Measurements from ENCODE around the gene RAB40A.
"Not testable (repeated sequence)": the region's sequence is repeated elsewhere in the genome, so short reads cannot be mapped to it uniquely, and the experiment has no call there.

Gene RAB40A

DNA sequence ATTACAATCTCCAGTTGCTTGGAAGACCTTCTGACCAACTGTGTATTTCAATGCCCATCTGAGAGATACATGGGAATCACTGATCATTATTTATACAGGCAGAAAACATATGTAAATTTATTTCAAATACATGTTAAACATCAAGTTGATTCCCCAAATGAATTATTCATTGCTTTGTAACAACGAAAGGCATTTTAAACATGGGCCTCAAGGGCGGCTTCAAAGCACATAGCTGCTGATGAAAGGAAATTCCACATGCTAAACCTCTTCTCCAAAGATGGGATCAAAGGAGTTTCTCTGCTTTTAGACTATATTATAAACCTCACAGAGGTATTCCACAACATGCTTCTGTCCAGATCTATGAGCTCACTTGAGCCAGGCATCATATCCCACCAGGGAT lies 4.3 kb upstream of the RAB40A start:
- DNase-seq (ENCODE audit: low read depth in 2 of 2), result no peak

GRCh38 chrX:103520386-103520785 lies 1.1 kb upstream of the RAB40A start:
- peak; percentile 71 to 72 for DNase-seq (ENCODE audit: low read depth in 2 of 2)

- no peak for DNase-seq (ENCODE audit: low read depth in 2 of 2)
These were observed 718 bp downstream of the RAB40A start for GRCh38 chrX:103518571-103518970.

- DNase-seq (ENCODE audit: low read depth in 2 of 2), result no peak
These were observed 2.0 kb downstream of the RAB40A start for GRCh38 chrX:103517246-103517645.

DNA sequence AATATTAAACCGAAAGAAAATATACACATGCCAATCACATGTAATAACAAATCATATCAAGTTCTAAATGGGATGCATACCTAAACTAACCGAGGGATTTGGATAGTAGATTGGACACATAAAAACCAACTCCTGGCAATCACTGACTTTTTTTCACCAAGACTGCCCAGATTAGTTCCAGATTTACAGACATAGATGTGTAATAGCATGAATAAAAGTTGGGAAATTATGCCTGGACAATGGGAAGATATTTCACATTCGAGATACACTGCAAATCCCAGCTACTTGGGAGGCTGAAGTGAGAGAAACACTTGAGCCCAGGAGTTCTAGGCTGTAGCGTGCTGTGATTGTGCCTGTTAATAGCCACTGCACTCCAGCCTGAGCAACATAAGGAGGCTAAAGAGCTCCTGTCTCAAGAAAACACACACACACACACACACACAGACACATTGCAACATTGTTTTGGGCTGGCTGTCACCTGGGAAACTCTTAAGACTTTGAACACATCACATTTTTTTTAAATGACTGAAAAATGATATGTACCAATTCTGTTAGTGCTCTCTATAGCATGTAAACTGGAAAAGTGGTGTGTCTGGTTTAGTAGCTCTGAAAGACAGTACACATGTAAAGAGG lies 5.7 kb downstream of the RAB40A start:
- no peak for DNase-seq (ENCODE audit: low read depth in 2 of 2)

- no peak for DNase-seq (ENCODE audit: low read depth in 2 of 2)
These were observed 6.2 kb downstream of the RAB40A start for GRCh38 chrX:103513067-103513466.

- no peak for DNase-seq (ENCODE audit: low read depth in 2 of 2)
These were observed 9.3 kb downstream of the RAB40A start for GRCh38 chrX:103510031-103510430.

- no peak for DNase-seq (ENCODE audit: low read depth in 2 of 2)
These were observed 15.5 kb downstream of the RAB40A start for GRCh38 chrX:103503853-103504207.

- DNase-seq (ENCODE audit: low read depth in 2 of 2), result no peak
These were observed 16.0 kb downstream of the RAB40A start for GRCh38 chrX:103503163-103503852.

DNA sequence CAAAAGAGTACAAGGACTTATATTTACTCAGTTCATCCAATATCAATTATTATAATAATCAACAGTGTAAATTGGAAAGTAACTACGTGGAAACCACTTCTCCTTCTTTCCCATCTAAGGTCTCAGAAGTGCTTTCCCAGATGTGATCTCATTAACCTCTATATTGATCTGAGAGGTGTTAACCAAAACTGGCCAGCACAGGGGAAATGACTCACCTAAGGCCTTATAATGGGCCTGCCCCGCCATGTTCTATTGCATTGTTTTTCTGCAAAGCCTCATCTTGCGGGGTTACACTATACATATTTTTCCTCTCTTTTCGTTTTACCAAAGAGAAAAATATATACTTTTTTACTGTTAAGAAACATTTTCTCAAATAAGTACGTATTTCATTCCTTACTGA lies 20.5 kb downstream of the RAB40A start:
- DNase-seq (ENCODE audit: low read depth in 2 of 2), result no peak

DNA sequence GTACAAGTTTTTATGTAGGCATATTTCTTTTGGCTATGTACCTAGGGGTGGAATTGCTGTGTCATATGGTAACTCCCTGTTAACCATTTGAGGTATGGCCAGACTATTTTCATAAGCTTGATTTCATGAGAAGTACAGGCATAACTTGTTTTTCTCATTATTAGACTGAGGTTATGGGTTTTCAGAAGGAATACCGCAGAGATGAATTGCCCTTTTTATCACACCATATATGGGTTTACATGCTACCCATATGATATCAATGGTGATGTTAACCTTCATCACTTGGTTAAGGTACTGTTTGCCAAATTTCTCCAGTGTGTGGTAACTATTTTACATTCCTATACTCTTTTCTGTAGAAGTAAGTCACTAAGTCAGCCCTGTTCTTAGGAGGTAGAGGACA lies 23.5 kb downstream of the RAB40A start:
- no peak for DNase-seq (ENCODE audit: low read depth in 2 of 2)

GRCh38 chrX:103493578-103493977 lies 25.7 kb downstream of the RAB40A start:
- not testable (repeated sequence) for DNase-seq (ENCODE audit: low read depth in 2 of 2)

- not testable (repeated sequence) for DNase-seq (ENCODE audit: low read depth in 2 of 2)
These were observed 29.6 kb downstream of the RAB40A start for GRCh38 chrX:103489733-103490132.

DNA sequence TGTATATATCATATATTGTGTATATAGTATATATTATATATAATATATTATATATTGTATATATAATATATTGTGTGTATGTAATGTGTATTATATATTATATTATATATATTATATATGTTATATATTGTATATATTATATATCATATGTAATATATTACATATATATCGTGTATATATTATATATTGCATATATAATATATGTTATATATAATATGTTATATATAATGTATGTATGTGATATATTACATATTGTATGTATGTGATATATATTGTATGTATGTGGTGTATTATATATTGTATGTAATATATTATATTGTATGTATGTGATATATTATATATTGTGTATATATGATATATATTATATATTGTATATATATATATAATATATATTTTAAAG lies 30.5 kb downstream of the RAB40A start:
- DNase-seq (ENCODE audit: low read depth in 2 of 2), result no peak

DNA sequence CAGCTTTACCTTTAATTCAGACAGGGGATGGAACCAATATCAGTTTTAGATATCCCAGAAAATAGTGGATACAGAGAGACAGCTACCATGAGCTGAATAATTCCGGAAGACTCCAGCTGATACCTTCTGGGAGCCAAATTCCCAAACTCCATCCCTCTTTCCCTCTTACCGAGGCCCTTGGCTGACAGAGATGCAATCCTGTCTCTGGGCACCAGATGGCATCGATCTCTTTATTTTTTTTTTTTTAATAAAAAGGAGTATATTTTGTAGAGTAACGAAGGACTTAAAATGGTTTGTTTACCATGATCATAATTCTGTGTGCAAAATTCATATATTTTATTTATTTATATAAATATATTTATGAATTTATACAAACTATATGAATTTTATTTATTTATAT lies 31.0 kb downstream of the RAB40A start:
- DNase-seq (ENCODE audit: low read depth in 2 of 2), result no peak

- no peak for DNase-seq (ENCODE audit: low read depth in 2 of 2)
These were observed 35.6 kb downstream of the RAB40A start for GRCh38 chrX:103483720-103484119.

GRCh38 chrX:103480526-103480925 lies 38.8 kb downstream of the RAB40A start:
- DNase-seq (ENCODE audit: low read depth in 2 of 2), result no peak

GRCh38 chrX:103477496-103477895 lies 41.8 kb downstream of the RAB40A start:
- no peak for DNase-seq (ENCODE audit: low read depth in 2 of 2)

GRCh38 chrX:103475381-103475780 lies 43.9 kb downstream of the RAB40A start:
- no peak for DNase-seq (ENCODE audit: low read depth in 2 of 2)

DNA sequence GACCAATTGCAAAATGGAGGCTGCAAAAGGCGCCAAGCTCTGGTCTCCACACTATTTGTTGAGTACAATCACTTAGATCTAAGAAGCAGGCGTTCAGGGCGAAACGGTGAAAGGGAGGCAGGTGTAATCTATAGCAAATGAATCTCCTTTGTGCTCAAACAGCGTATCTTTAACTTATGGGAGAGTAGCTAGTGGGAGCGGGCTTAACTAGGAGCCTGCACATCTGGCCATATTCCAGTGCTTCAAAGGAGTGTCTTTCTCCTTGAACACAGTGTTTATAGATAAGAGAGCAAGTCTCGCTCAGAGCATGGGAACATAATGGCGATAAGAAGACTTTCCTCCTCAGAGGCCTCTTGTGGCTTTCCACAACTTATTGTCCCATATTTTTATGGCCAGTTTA lies 49.3 kb downstream of the RAB40A start:
- not testable (repeated sequence) for DNase-seq (ENCODE audit: low read depth in 2 of 2)

- no peak for DNase-seq (ENCODE audit: low read depth in 2 of 2)
These were observed 51.4 kb downstream of the RAB40A start for GRCh38 chrX:103467887-103468286.

- no peak for DNase-seq (ENCODE audit: low read depth in 2 of 2)
These were observed 52.1 kb downstream of the RAB40A start for GRCh38 chrX:103467156-103467555.

GRCh38 chrX:103464774-103465117 lies 54.5 kb downstream of the RAB40A start:
- DNase-seq (ENCODE audit: low read depth in 2 of 2), result peak; percentile 45 to 52

Measured in fibroblast of skin of left quadriceps (primary cell).